HG02642 (cell line): ENCODE results near the gene POU4F2.
"Not testable (repeated sequence)": the region's sequence is repeated elsewhere in the genome, so short reads cannot be mapped to it uniquely, and the experiment has no call there.

Experiments
- ATAC-seq: cut with Tn5 transposase; IDR thresholded peaks from one replicate; pipeline ENCODE4 v1.9.1; 2021; ENCODE audit warnings: mild to moderate bottlenecking; ENCODE audit not compliant: unreplicated experiment, poor library complexity

Gene POU4F2

DNA sequence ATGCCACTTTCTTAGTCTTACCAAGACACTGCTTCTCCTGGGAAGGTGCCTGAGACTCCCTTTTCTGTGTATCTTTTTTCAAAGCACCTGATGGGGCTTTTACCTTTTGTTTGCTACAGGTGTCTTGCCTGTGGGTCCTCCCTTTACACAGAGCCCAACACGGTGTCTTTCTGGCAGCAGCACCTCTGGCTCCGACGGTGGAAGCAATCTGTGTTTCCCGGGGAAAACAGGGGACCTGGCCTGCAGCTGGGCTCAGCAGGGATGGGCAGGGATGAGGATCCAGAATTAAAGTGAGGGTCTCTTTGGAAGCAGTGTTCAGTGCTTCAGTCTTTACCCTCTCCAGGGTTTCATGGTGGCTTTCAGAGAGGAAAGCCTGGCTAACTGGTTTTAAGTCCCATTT is 11.3 kb downstream of the POU4F2 start:
- no peak for ATAC-seq

DNA sequence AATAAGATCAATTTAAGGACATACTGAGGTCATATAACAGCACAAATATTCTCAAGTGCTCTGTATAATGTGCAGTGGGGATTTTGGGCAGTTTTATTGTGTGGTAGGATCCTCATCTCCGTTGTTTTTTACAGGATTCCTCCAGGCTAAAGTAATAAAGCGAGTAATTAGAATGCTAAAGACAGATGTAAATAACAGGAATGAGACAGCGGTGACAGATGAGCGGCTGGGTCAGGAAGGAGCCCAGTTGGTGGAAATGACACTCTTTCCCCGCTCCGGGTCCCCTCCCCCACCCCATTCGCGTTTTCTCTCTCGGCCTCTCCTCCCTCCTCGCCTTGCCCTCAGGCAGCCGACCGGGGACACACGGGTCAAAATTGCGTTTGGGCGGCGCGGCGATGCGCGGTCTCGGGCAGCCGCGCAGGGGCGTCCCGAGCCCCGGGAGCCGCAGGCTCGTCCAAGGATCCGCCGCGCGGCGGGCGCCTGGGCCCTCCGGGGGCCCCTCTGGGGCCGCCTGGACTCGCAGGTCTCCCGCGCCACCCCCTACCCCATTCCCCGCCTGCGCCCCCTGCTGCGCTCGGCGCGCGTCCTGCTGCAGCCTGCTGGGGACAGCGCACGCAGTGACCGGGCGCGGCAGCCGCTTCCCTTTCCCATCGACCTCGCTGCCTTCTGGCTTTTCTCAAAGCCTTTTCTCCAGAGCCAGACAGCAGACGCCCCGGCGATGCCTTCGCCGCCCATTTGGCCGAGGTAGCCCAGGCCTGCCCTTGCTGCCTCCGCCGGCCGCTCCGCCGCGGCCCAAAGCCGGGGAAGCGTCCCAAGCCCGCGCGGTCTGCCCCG is 16.2 kb downstream of the POU4F2 start:
- ATAC-seq, result no peak

DNA sequence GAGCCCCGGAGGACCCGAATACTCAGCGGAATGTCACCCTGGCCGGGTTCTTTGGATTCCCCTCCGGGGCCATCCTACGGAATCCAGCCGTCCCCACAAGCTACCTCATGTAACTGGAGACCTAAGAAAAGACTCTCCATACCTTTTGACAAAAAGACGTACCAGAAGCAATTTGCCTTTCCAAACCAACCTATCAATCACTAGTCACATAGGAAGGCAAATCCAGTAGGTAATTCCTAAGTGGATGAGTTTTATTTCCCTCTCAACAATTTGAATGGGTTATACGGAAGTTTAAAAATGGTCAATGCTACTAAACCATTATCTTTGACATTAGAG is 16.8 kb downstream of the POU4F2 start:
- no peak for ATAC-seq

DNA sequence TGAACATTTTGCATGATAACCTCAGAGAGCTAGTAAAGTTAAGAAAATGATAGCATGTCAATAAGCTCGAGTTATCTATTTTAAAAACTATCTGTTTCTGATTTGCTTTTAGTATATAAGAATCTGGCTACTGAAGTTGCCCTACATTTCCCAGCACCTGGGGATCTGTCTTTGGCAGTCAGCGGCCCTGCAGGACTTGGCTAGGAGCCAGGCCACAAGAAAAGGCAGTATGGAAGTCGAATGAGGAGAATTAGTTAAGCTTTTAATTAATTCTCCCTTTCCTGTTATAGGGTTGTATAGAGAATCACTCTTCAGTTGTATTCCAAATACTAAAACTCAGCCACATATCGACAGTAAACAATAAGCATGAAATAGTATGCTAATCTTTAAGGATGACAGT is 22.7 kb downstream of the POU4F2 start:
- ATAC-seq, result no peak

DNA sequence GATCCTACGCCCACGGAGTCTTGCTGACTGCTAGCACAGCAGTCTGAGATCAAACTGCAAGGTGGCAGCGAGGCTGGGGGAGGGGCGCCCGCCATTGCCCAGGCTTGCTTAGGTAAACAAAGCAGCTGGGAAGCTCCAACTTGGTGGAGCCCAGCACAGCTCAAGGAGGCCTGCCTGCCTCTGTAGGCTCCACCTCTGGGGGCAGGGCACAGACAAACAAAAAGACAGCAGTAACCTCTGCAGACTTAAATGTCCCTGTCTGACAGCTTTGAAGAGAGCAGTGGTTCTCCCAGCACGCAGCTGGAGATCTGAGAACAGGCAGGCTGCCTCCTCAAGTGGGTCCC is 25.2 kb downstream of the POU4F2 start:
- not testable (repeated sequence) for ATAC-seq

DNA sequence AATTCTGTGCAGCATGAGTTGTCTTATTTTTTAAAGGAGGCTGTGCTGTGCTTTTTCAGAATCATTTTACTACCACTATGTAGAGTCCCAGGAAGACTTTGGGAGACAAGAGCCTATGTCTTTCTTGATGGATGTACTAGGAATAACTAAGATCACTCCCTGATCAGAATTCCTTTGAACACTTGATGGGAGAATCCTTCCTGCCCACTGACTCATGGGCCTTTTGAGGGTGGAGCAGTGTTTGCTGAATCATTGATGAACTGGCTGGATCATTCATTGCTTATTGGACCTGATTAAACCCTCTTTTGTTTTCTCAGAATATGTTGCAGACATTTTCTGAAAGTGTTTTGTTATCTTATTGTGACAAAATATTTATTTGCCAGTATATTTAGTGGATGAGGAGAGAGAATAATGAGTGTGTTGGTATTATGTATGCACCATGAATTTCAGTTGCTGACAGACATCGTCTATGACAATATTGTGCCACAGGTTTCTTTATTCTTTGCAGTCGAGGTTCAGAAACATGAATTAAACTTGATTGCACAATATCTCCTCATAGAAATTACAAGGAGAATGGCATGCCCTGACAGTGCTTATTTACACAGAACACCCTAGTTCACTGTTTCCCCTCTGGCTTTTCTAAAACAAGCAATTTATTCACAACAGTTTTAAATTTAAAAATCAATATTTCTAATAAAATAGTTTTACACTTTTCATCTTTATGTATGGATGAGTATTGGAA is 36.3 kb downstream of the POU4F2 start:
- no peak for ATAC-seq
